GM21529 (cell line): Measurements from ENCODE around the gene TSPAN18.

Source experiments
- ATAC-seq: cut with Tn5 transposase; IDR thresholded peaks from one replicate; pipeline ENCODE4 v1.9.1; 2021; ENCODE audit not compliant: unreplicated experiment

The TSPAN18 gene

GRCh38 chr11:44793350-44794090 lies 66.8 kb downstream of the TSPAN18 start:
- no peak for ATAC-seq

GRCh38 chr11:44795803-44796535 lies 69.2 kb downstream of the TSPAN18 start:
- ATAC-seq = no peak

- ATAC-seq = no peak
Observed at GRCh38 chr11:44797051-44797450, 70.3 kb downstream of the TSPAN18 start.

- ATAC-seq = no peak
Observed at GRCh38 chr11:44797886-44798606, 71.3 kb downstream of the TSPAN18 start.

GRCh38 chr11:44798607-44798972 lies 71.8 kb downstream of the TSPAN18 start:
- ATAC-seq = no peak

- no peak for ATAC-seq
Observed at GRCh38 chr11:44799012-44799411, 72.2 kb downstream of the TSPAN18 start.

- no peak for ATAC-seq
Observed at GRCh38 chr11:44802347-44802746, 75.6 kb downstream of the TSPAN18 start.

- ATAC-seq = no peak
Observed at GRCh38 chr11:44803009-44803408, 76.2 kb downstream of the TSPAN18 start.

- ATAC-seq = no peak
Observed at GRCh38 chr11:44804449-44805437, 78.0 kb downstream of the TSPAN18 start.

- ATAC-seq = no peak
Observed at GRCh38 chr11:44805596-44805995, 78.8 kb downstream of the TSPAN18 start.

GRCh38 chr11:44808053-44808753 lies 81.4 kb downstream of the TSPAN18 start:
- ATAC-seq = no peak

- ATAC-seq = no peak
Observed at GRCh38 chr11:44809283-44809682, 82.5 kb downstream of the TSPAN18 start.

GRCh38 chr11:44811841-44812448 lies 85.2 kb downstream of the TSPAN18 start:
- no peak for ATAC-seq

- no peak for ATAC-seq
Observed at GRCh38 chr11:44812971-44813370, 86.2 kb downstream of the TSPAN18 start.

- ATAC-seq = no peak
Observed at GRCh38 chr11:44813401-44813800, 86.6 kb downstream of the TSPAN18 start.

GRCh38 chr11:44814881-44815592 lies 88.3 kb downstream of the TSPAN18 start:
- no peak for ATAC-seq

GRCh38 chr11:44815917-44816456 lies 89.2 kb downstream of the TSPAN18 start:
- ATAC-seq = no peak

GRCh38 chr11:44816761-44817160 lies 90.0 kb downstream of the TSPAN18 start:
- ATAC-seq = no peak
